ENCODE data around the gene SH3BP1.
"Not testable (repeated sequence)": the region's sequence is repeated elsewhere in the genome, so short reads cannot be mapped to it uniquely, and the experiment has no call there.

Gene SH3BP1

DNA sequence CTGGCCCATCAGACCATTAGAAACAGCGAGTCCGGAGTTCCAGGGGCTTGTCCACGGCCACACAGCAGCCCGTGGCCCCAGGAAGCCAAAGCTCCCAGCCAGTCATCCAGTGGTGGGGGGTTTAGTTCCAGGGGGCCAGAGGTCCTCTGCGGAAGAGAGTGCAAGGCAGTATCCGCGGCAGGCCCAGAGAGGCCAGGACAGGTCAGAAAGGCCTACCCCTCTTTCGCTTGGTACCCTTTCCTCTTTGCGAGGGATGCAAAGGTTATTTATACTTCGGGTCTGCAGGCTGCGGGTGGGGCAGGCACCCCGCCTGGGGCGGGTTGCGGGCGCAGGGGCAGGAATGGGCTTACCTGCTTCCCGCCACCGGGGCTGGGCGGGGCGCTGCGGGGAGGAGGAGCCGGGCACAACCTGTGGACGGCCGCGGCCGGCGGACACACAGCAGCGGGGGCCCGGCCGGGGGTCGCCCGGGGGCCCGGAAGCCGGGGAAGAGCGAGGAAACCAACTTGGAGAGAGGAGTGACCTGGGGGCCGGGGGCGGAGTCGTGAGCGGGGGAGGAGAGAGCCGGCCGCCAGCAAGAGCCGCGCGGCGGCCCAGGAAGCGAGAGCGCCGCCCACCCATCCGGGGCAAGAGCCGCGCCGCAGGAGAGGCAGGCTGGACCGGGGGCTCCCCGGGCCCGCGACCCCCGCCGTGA is at the start of gene SH3BP1:
SH3BP1 (plus strand) TSS at position 600 of the 691 bp plus-strand sequence. CDS start 119 bp downstream, outside the sequence.
- DNase-seq = no peak

DNA sequence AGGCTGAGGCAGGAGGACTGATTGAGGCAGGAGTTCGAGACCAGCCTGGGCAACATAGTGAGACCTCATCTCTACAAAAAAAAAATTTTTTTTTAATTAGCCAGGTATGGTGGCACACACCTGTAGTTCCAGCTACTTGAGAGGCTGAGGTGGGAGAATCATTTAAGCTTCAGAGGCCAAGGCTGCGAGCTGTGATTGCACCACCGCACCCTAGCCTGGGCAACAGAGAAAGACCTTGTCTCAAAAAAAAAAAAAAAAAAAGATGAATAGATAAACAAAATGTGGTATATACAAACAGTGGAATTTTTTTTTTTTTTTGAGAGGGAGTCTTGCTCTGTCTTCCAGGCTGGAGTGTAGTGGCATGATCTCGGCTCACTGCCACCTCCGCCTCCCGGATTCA is 48.4 kb upstream of the SH3BP1 start:
- DNase-seq = not testable (repeated sequence)

- DNase-seq = no peak
Observed at GRCh38 chr22:37591823-37592404, 47.6 kb upstream of the SH3BP1 start.

DNA sequence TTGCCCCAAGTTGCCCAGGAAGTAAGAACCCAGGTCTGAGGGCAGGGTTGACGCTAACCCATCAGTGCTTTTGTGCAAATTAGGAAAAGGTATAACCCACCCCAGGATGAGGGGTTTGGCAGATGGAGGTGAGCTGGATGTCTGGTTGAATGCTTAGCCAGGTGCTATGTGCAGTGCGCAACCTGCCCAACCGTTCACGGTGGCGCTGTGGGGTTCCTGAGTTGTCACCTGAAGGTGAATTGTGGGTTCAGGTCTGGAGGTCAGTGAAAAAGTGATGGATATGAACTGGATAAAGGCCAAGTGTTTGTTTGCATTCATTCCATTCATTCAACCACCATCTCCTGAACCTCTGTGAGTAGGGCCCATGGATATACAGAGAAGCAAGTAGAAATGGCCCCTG is 45.2 kb upstream of the SH3BP1 start:
- no peak for DNase-seq

DNA sequence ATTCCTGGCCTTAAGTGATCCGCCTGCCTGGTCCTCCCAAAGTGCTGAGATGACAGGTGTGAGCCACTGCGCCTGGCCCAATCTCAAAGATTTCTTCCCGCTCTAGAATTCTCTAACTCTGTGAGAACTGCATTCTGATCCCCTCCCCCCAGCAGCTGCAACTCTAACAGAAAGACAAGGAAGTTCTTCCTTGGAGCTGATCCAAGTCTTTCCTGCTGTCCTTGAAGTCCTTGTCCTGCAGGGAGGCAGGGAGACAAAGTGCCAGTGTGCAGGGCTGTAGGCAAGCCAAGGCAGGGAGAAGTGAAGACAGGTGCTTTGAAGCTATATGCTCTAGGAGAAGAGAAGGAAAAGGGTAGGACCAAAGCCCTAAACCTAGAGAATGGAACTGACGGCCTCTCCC is 40.3 kb upstream of the SH3BP1 start:
- no peak for DNase-seq

DNA sequence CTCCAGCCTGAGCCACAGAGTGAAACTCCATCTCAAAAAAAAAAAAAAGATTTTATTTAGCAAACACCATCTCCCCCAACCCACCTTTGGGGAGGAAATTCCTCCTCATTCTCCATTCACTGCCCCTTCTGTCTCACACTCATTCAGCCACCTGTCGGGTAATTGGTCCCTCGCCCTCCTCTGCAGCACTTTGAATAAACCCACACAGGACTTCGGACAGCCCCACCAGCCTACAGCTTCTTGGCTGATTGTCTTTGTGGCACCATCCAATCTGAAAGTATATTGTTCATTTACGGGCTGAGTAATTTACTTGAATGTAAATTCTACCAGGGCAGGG is 38.3 kb upstream of the SH3BP1 start:
- DNase-seq = no peak

DNA sequence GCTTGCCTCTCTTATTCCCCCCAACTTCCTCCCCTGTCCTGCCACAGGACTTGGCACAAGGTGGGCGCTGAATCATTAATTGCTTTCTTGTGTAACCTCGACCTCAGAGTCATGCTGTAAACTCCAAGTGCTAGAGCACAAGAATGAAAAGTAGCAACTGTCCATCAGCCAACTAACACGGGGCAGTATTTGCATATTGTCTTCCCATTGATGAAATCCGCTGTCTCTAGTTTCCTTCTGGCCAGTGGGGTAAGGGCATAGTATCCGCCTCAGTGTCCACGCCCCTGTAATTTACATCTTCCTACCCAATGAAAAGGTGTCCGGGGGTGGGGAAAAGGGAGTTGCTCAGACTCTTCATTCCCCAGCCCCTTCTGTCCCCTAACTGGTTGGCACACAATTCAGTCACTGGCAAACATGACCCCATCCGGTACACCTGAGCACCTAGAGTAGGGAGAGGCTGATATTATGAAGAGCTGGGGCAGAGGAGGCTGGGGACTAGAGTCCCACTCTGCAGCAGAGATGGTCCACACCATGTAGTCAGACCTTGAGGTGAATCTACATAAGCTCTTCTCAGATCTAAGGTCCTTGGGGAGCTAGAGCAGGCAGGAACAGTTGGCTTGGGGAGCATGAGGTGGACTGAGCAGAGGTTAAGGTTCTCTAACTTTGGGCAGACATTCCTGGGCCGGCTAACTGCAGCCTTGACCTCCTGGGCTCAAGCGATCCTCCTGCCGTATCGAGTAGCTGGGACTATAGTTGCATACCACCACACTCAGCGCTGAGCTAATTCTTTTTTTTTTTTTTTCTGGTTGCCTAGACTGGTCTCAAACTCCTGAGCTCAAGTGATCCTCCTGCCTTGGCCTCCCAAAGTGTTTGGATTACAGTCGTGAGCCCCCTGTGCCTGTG is 37.7 kb upstream of the SH3BP1 start:
- no peak for DNase-seq

- DNase-seq = not testable (repeated sequence)
Observed at GRCh38 chr22:37602546-37603277, 36.8 kb upstream of the SH3BP1 start.

GRCh38 chr22:37604074-37604473 is 35.4 kb upstream of the SH3BP1 start:
- DNase-seq = no peak

GRCh38 chr22:37604875-37605274 is 34.6 kb upstream of the SH3BP1 start:
- no peak for DNase-seq

GRCh38 chr22:37607010-37607934 is 32.2 kb upstream of the SH3BP1 start:
- DNase-seq = peak; percentile 85

GRCh38 chr22:37607935-37608476 is 31.5 kb upstream of the SH3BP1 start:
- DNase-seq = no peak

- DNase-seq = peak; percentile 99
Observed at GRCh38 chr22:37608477-37609239, 30.8 kb upstream of the SH3BP1 start, which contains the start of gene GGA1. Gene GGA1 (plus strand): TSS chr22:37608834. CDS start chr22:37608861, 27 bp downstream.

- DNase-seq = no peak
Observed at GRCh38 chr22:37609240-37610152, 30.0 kb upstream of the SH3BP1 start.

- DNase-seq = not testable (repeated sequence)
Observed at GRCh38 chr22:37610153-37610475, 29.4 kb upstream of the SH3BP1 start.

DNA sequence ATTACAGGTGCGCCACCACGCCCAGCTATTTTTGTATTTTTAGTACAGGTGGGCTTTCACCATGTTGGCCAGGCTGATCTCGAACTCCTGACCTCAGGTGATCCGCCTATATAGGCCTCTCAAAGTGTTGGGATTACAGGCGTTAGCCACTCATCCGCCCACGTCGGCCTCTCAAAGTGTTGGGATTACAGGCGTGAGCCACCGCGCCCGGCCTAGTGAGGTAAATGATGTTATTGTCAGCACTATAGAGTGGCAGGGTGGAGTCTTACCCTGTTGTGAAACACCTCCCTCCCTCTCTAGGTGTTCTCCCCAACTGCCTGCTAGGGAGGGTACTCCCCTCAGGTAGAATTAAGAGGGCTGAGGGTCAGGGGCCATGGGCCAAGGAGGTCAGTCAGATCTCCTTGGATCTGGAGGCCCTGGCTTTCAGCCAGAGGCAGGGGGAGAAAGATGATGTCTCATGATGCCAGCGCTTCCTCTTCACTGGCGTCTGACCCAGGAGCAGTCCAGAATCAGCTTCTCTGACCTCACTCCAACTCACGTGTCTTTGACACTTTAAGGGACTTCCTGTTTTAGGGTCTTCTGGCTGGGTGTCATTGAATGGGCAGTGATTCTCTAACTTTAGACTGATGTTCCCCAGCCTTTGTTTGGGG is 28.9 kb upstream of the SH3BP1 start:
- peak; percentile 26 for DNase-seq

DNA sequence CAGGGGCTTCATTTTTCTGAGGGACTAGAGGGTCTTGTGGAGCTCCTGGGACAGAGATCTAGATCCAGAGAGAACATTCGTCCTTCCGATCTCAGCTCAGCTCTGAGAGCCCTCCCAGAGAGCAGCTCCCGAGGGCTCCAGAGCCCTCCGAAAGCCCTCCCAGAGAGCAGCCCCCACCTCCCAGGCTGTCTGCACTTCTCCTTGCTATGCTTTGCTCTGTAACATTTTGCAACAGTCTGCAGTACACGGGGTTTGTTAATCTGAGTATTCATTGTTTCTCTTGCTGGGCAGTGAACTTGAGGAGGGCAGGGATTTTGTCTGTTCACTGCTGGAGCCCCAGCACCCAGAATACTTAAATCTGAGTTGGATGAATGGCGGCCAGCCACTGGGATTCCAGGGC is 28.3 kb upstream of the SH3BP1 start:
- DNase-seq = no peak

DNA sequence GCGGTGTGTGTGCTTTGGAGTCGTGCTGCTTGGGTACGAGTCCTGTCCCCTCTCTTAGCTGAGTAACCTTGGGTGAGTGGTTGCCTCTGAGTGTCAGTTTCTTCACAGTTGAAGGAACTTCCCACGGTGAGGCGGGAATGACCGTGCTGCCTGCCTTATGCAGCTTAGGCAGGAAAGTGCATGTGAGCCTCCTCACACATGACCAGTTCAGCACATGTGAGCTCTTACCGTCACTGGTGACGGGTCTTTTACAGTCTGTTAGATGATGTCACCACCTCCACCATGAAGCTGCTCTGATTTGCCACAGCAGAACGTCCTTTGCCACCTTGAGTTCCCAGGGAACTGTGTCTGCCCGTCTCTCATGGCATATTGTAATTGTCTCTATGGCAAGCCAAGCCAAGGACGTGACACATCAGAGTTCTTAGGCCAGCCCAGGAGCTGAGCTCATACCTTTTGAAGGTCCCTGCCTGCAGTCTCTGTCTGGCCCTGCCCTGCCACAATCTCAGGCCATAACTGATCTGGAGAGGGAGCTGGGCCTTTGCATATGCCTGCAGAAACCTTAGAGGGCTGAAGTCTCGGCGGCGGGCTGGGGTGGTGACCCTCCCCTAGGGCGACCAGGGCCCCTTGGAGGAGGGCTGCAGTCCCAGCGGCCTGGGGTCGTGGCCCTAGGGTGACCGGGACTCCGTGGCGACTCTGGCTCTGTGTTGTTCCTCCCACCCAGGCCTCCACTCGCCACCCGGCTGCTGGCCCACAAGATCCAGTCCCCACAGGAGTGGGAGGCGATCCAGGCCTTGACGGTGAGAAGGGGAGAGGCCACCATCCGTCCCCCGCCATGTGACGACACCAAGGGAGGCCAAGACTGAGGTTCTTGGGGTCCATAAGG is 23.0 kb upstream of the SH3BP1 start:
- DNase-seq = no peak

Measured in midbrain (tissue), 1 donor.